Endothelial cell (in vitro differentiated cells): Measurements from ENCODE around the gene LDAH. TPM values are rescaled to one million over a fixed set of nuclear protein-coding genes. Genes with fewer than 3 reads are reported as not detected.

ENCODE experiments used
- DNase-seq: peaks from one replicate; pipeline ENCODE4 v3.0.0; 2021; ENCODE audit warnings: low spot score
- H3K27ac Mint-ChIP-seq: one replicate; pipeline ENCODE4 v1.8.0; 2021; ENCODE audit warnings: mixed read lengths, inconsistent platforms; ENCODE audit not compliant: unreplicated experiment
- H3K27me3 Mint-ChIP-seq: one replicate; pipeline ENCODE4 v1.8.0; 2021; ENCODE audit warnings: mild to moderate bottlenecking, moderate library complexity, mixed read lengths, inconsistent platforms; ENCODE audit not compliant: unreplicated experiment
- H3K36me3 Mint-ChIP-seq: one replicate; pipeline ENCODE4 v1.8.0; 2021; ENCODE audit warnings: mild to moderate bottlenecking, low read depth, mixed read lengths, inconsistent platforms; ENCODE audit not compliant: unreplicated experiment
- H3K4me1 Mint-ChIP-seq: one replicate; pipeline ENCODE4 v1.8.0; 2021; ENCODE audit warnings: mild to moderate bottlenecking, mixed read lengths, inconsistent platforms; ENCODE audit not compliant: unreplicated experiment
- H3K4me3 Mint-ChIP-seq: one replicate; pipeline ENCODE4 v1.8.0; 2021; ENCODE audit warnings: mild to moderate bottlenecking, mixed read lengths, inconsistent platforms; ENCODE audit not compliant: unreplicated experiment
- H3K9me3 Mint-ChIP-seq: one replicate; pipeline ENCODE4 v1.8.0; 2021; ENCODE audit warnings: mixed read lengths, inconsistent platforms; ENCODE audit not compliant: unreplicated experiment
- CTCF ChIP-seq: fragments of 200-600 bp; sonication (generic); IDR thresholded peaks from one replicate; pipeline ENCODE4 v1.5.0; 2021; ENCODE audit warnings: antibody characterized with exemption; ENCODE audit not compliant: unreplicated experiment
- total RNA-seq: library from RNA; stranded (reverse); fragmentation: NEBNext Ultra II Directional; extraction: Animal tissue kit (Norgen Biotek cat#: 25700); gene quantifications from one replicate; pipeline ENCODE4 v1.2.1, GENCODE V29; 2021; ENCODE audit not compliant: unreplicated experiment

Gene LDAH
- total RNA-seq, 1 donor from 2014 or later: 21.9 TPM

- Mint-ChIP-seq H3K27ac (peak overlapping the region; percentile 100), H3K36me3 (no peaks in the 10 kb centered on the region), H3K9me3 (no peaks in the 10 kb centered on the region), H3K27me3 (peaks cover 9% of the 10 kb centered on the region), H3K4me1 (peaks cover 75% of the 10 kb centered on the region), H3K4me3 (no peak overlapping the region)
- no peak for TF ChIP-seq CTCF
- no peak for DNase-seq
These were observed 148.5 kb downstream of the LDAH start for GRCh38 chr2:20674309-20674965.

- peaks cover 11% of the 10 kb centered on the region for H3K27me3 Mint-ChIP-seq
These were observed 149.1 kb downstream of the LDAH start for GRCh38 chr2:20673686-20674308.

GRCh38 chr2:20672201-20672951 is 150.5 kb downstream of the LDAH start:
- peaks cover 69% of the 10 kb centered on the region for H3K4me1 Mint-ChIP-seq
- peak overlapping the region; percentile 77 for H3K4me3 Mint-ChIP-seq
- peak; percentile 53 for DNase-seq
- H3K9me3 Mint-ChIP-seq: no peaks in the 10 kb centered on the region
- H3K27ac Mint-ChIP-seq: peak overlapping the region; percentile 83
- TF ChIP-seq CTCF: no peak
- peaks cover 17% of the 10 kb centered on the region for H3K27me3 Mint-ChIP-seq
- peaks cover 4% of the 10 kb centered on the region for H3K36me3 Mint-ChIP-seq

More at GRCh38 chr2:20673686-20674308, 149.1 kb downstream of the LDAH start:
- Mint-ChIP-seq H3K27ac (peak overlapping the region; percentile 74), H3K4me1 (peaks cover 75% of the 10 kb centered on the region), H3K9me3 (no peaks in the 10 kb centered on the region), H3K4me3 (no peak overlapping the region), H3K36me3 (no peaks in the 10 kb centered on the region)
- no peak for DNase-seq
- TF ChIP-seq CTCF: no peak

- H3K27ac Mint-ChIP-seq: no peak overlapping the region
- H3K4me3 Mint-ChIP-seq: no peak overlapping the region
- no peak for TF ChIP-seq CTCF
- peaks cover 62% of the 10 kb centered on the region for H3K4me1 Mint-ChIP-seq
- H3K9me3 Mint-ChIP-seq: no peaks in the 10 kb centered on the region
- no peak for DNase-seq
- H3K36me3 Mint-ChIP-seq: peaks cover 4% of the 10 kb centered on the region
- H3K27me3 Mint-ChIP-seq: peaks cover 16% of the 10 kb centered on the region
These were observed 151.2 kb downstream of the LDAH start for GRCh38 chr2:20671736-20672080.
